ENCODE measurements around the gene ZDHHC7. TPM values are rescaled to one million over a fixed set of nuclear protein-coding genes. Genes with fewer than 3 reads are reported as not detected.

Gene ZDHHC7
- total RNA-seq, 6 experiments from 2014 or later: 73.9 to 90.4 (median 78.1) TPM

GRCh38 chr16:84979516-84979915 is 31.8 kb downstream of the ZDHHC7 start:
- Mint-ChIP-seq H3K36me3 (ENCODE audit: low read depth) (peaks cover 62% of the 10 kb centered on the region), H3K4me1 (ENCODE audit: low read depth) (peaks cover 54% of the 10 kb centered on the region), H3K4me3 (peak overlapping the region; percentile 34; the same call in 1 of the 2 replicates), H3K27ac (peak overlapping the region; percentile 50), H3K9me3 (no peaks in the 10 kb centered on the region), H3K27me3 (ENCODE audit: insufficient read depth) (peaks cover 4% of the 10 kb centered on the region)
- no peak for DNase-seq
- TF ChIP-seq CTCF (IDR thresholded peaks at IDR 0.05): no peak

- Mint-ChIP-seq H3K27ac (no peak overlapping the region), H3K4me1 (ENCODE audit: low read depth) (peaks cover 60% of the 10 kb centered on the region), H3K9me3 (no peaks in the 10 kb centered on the region), H3K36me3 (ENCODE audit: low read depth) (peaks cover 62% of the 10 kb centered on the region), H3K4me3 (no peak overlapping the region), H3K27me3 (ENCODE audit: insufficient read depth) (peaks cover 2% of the 10 kb centered on the region)
- no peak for DNase-seq
- no peak for TF ChIP-seq CTCF (IDR thresholded peaks at IDR 0.05)
These were observed 34.5 kb downstream of the ZDHHC7 start for GRCh38 chr16:84976644-84977400.

- H3K9me3 Mint-ChIP-seq: no peaks in the 10 kb centered on the region
- no peak overlapping the region for H3K4me3 Mint-ChIP-seq
- H3K27ac Mint-ChIP-seq: no peak overlapping the region
- no peak for DNase-seq
- H3K4me1 Mint-ChIP-seq (ENCODE audit: low read depth): peaks cover 54% of the 10 kb centered on the region
- H3K27me3 Mint-ChIP-seq (ENCODE audit: insufficient read depth): peaks cover 2% of the 10 kb centered on the region
- H3K36me3 Mint-ChIP-seq (ENCODE audit: low read depth): peaks cover 52% of the 10 kb centered on the region
- TF ChIP-seq CTCF (IDR thresholded peaks at IDR 0.05): no peak
These were observed 35.8 kb downstream of the ZDHHC7 start for GRCh38 chr16:84975522-84975921.

GRCh38 chr16:84975066-84975465 is 36.3 kb downstream of the ZDHHC7 start:
- TF ChIP-seq CTCF (IDR thresholded peaks at IDR 0.05): peak; percentile 32; the same call in 1 of the 2 replicates
- Mint-ChIP-seq H3K9me3 (no peaks in the 10 kb centered on the region), H3K27me3 (ENCODE audit: insufficient read depth) (peaks cover 2% of the 10 kb centered on the region), H3K4me1 (ENCODE audit: low read depth) (peaks cover 54% of the 10 kb centered on the region), H3K36me3 (ENCODE audit: low read depth) (peaks cover 47% of the 10 kb centered on the region), H3K4me3 (no peak overlapping the region), H3K27ac (no peak overlapping the region)
- DNase-seq: no peak

GRCh38 chr16:84973776-84974523 is 37.4 kb downstream of the ZDHHC7 start:
- Mint-ChIP-seq H3K36me3 (ENCODE audit: low read depth) (peaks cover 38% of the 10 kb centered on the region), H3K27ac (peak overlapping the region; percentile 96), H3K4me3 (no peak overlapping the region), H3K4me1 (ENCODE audit: low read depth) (peaks cover 42% of the 10 kb centered on the region), H3K27me3 (ENCODE audit: insufficient read depth) (peaks cover 2% of the 10 kb centered on the region), H3K9me3 (no peaks in the 10 kb centered on the region)
- TF ChIP-seq CTCF (IDR thresholded peaks at IDR 0.05): no peak
- no peak for DNase-seq

Measured in HFFc6 (cell line).